Adipocyte (in vitro differentiated cells): ENCODE results near the gene PLSCR5.

Experiments
- DNase-seq: peaks from one replicate; pipeline ENCODE4 v3.0.0-alpha.2; 2015; ENCODE audit warnings: low read depth
- H3K27me3 ChIP-seq: replicated peaks from 2 replicates; pipeline ENCODE4 v1.7.0; 2013; ENCODE audit warnings: mild to moderate bottlenecking, low read length, moderate library complexity; ENCODE audit not compliant: control insufficient read depth, insufficient read depth
- H3K36me3 ChIP-seq: 2 replicates; pipeline ENCODE4 v1.7.0; 2013; ENCODE audit warnings: low read length, mild to moderate bottlenecking, moderate library complexity; ENCODE audit not compliant: control insufficient read depth, insufficient read depth, severe bottlenecking
- H3K4me1 ChIP-seq: 2 replicates; pipeline ENCODE4 v1.7.0; 2013; ENCODE audit warnings: mild to moderate bottlenecking, low read length, moderate library complexity; ENCODE audit not compliant: control insufficient read depth, insufficient read depth
- H3K4me3 ChIP-seq: 2 replicates; pipeline ENCODE4 v1.7.0; 2013; ENCODE audit warnings: mild to moderate bottlenecking, low read length, moderate library complexity
- H3K9ac ChIP-seq: 2 replicates; pipeline ENCODE4 v1.7.0; 2013; ENCODE audit warnings: mild to moderate bottlenecking, low read length, moderate library complexity
- H3K9me3 ChIP-seq: 2 replicates; pipeline ENCODE4 v1.7.0; 2013; ENCODE audit warnings: mild to moderate bottlenecking, low read length, moderate library complexity; ENCODE audit not compliant: control insufficient read depth

PLSCR5 gene

DNA sequence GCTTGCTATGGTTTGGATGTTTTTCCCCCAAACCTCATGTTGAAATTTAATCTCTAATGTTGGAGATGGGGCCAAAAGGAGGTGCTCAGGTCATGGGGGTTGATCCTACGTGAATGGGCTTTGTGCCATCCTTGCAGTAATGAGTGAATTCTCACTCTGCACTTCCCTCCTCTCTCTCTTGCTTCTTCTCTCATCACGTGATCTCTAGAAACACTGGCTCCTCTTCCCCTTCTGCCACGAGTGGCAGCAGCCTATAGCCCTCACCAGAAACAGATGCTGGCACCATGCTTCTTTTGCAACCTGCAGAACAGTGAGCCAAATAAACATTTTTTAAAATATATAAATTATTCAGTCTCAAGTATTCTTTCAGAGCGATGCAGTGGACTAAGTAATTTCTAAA, 47.4 kb downstream of the PLSCR5 start:
- no peak overlapping the region for H3K9ac ChIP-seq
- no peaks in the 10 kb centered on the region for H3K4me1 ChIP-seq
- no peak overlapping the region for H3K4me3 ChIP-seq
- no peaks in the 10 kb centered on the region for H3K9me3 ChIP-seq
- no peak for DNase-seq
- no peaks in the 10 kb centered on the region for H3K36me3 ChIP-seq
- no peaks in the 10 kb centered on the region for H3K27me3 ChIP-seq

DNA sequence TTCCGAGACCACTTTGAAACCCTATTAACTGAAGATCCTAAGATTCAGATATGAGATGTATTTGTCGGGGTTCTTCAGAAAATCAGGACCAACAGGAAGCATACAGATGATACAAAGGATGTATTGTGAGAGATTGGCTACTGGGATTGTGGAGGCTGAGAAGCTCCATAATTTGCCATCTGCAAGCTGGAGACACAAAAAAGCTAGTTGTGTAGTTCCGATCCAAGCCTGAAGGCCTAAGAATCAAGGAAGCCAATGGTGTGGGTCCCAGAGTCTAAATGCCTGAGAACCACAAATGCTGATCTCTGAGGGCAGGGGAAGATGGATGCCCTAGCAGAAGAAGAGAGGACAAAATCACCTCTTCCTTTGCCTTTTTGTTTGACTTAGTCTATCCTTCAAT, 49.8 kb downstream of the PLSCR5 start:
- no peaks in the 10 kb centered on the region for H3K36me3 ChIP-seq
- peaks cover 13% of the 10 kb centered on the region for H3K4me1 ChIP-seq
- no peak overlapping the region for H3K4me3 ChIP-seq
- H3K9ac ChIP-seq = no peak overlapping the region
- DNase-seq = no peak
- no peaks in the 10 kb centered on the region for H3K27me3 ChIP-seq
- no peaks in the 10 kb centered on the region for H3K9me3 ChIP-seq

DNA sequence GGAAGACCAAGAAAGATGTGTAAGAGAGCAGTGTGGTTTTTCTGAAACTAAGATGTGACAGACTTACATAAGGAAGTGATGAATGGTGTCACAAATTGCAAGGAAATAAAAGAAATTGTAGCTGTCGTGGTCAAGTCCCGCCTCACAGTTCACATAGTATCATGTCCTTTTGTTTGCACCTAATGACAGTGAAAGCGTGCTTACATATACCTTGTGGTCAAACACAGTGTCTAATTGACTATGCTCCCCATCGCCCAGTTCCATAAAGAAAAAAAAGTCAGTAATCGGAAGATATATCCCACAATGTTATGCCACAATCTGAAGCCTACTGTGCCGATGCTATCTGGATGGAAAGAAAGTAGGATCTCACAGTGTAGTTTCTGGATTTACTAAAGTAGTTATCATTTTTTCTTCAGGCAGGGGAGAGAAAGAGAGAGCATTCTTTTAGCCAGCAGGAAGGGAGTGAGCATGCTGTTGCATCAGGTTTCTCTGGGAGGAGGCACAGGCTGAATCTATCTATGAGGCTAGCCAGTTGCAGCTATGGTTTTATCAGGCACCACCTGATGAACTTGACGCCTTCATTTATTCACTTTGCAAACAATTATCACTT, 50.9 kb downstream of the PLSCR5 start:
- no peak overlapping the region for H3K9ac ChIP-seq
- no peaks in the 10 kb centered on the region for H3K36me3 ChIP-seq
- no peak overlapping the region for H3K4me3 ChIP-seq
- H3K27me3 ChIP-seq = no peaks in the 10 kb centered on the region
- no peaks in the 10 kb centered on the region for H3K9me3 ChIP-seq
- DNase-seq = peak; percentile 49
- H3K4me1 ChIP-seq = peaks cover 16% of the 10 kb centered on the region

DNA sequence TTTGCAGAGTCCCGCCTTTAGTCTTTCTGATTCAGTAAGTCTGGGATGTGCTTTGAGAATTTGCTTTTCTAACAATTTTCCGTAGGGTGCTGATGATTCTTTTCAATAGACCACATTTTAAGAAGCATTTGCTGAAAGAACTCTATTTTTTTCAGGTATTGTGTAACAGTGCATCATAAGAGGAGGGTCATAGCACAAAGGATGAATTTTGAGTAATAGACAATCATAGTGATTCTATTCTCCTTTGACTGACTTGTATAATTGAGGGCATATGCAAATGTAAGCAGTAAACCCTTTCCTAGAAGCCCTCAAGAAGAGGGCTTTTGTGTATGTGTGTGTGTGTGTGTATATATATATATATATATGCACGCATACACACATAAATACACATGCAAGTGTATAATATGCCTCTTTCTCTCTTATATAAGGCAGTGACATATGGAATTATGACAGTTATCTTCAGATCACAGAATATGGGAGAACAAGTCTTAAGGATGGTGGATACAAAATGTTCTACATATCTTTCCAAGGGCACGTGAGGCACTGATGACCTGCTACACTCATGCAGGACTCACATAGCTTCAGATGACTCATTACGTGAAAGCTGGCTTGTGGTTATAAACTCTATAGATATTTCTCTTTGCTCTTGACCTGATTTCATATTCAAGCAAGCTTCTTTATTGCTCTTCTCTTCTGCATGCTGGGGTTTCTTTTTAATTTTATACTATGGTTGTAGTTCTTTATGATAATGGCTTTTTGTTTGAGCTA, 54.2 kb downstream of the PLSCR5 start:
- Histone ChIP-seq H3K27me3 (no peaks in the 10 kb centered on the region), H3K4me1 (peaks cover 16% of the 10 kb centered on the region), H3K9me3 (no peaks in the 10 kb centered on the region), H3K36me3 (no peaks in the 10 kb centered on the region), H3K9ac (peak overlapping the region; percentile 9), H3K4me3 (no peak overlapping the region)
- peak; percentile 76 for DNase-seq

DNA sequence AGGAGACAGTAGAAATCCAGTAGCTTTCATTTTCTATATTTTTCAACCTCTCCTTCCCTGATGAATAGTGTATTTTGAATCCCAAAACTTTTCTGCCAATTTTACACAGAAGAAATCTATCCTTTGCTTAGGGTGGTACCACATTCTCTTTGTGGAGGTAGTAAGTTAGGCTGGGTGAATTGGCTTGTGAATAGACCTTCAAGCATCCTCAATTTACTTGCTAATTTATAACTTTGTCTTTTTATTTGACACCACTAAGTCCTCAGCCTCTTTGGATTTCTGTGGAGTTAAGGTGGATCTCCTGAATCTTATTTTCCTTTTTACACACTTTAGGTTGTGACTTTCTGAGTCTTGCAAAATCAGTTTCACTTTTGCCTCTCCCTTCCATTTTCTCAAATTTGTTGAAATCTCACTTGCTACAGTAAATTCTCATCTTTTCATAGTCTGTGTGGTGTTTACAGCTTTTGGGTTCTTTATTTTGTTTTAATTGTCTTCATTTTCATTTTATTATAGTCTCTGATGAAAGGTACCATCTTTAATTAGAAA, 55.0 kb downstream of the PLSCR5 start:
- H3K36me3 ChIP-seq = no peaks in the 10 kb centered on the region
- H3K4me1 ChIP-seq = peaks cover 18% of the 10 kb centered on the region
- no peaks in the 10 kb centered on the region for H3K27me3 ChIP-seq
- peak; percentile 35 for DNase-seq
- peak overlapping the region; percentile 25 for H3K4me3 ChIP-seq
- no peaks in the 10 kb centered on the region for H3K9me3 ChIP-seq
- no peak overlapping the region for H3K9ac ChIP-seq

DNA sequence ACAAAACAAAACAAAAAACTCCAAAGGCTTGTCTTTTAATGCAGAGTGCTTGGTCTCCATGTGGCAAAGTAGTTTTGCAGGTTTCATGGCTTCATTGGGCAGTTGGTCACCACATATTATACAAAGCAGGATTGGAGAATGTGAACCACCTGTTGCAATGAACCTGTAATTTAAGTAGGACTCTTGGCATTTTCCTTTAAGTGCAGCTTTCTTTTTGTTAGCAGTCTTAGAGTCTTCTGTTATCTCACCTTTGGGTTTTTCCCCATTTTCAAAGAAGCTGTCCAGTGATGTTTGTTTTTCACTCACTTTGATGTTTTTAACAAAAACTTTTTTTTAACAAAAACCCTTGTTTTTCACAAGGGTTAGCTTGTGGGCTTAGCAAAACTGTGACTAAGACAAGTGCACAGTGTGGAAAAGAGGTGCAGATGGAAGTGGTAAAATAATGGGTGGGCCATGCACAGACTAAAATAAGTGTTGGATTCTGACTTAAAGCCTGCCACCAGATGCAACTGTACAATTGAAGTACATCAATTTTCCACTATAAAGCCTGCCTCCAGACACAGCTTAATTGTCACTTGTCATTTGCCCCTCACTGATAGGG, 57.8 kb downstream of the PLSCR5 start:
- Histone ChIP-seq H3K4me3 (no peak overlapping the region), H3K9ac (no peak overlapping the region), H3K36me3 (no peaks in the 10 kb centered on the region), H3K9me3 (no peaks in the 10 kb centered on the region), H3K4me1 (peaks cover 28% of the 10 kb centered on the region), H3K27me3 (no peaks in the 10 kb centered on the region)
- no peak for DNase-seq

DNA sequence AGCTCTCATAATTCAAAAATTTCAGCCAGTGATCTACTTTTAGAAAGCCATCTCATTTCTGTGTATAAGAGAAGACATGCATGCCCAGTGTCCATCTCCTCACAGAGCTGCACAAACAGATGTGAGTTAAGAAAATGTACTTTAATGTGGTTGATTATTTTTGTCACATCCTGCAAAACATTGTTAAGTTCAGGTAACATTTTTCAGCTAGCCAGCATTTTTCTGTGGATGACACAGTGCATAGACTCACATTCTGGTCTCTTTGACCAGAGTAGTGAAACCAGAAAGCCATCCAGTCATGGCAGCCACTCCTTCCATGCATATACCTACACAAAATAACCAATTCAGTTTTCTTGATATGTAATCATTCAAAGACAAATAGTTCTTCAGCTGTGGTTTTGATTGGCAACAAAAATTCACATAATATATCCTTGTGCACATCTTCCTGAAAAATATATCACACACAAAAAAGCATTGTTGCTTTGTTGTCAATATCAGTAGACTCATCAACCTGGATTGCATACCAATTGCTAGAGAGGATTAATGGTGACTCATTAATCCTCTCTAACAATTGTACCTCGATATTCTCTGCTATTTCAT, 58.7 kb downstream of the PLSCR5 start:
- H3K9me3 ChIP-seq = no peaks in the 10 kb centered on the region
- peaks cover 34% of the 10 kb centered on the region for H3K4me1 ChIP-seq
- H3K4me3 ChIP-seq = no peak overlapping the region
- DNase-seq = no peak
- no peaks in the 10 kb centered on the region for H3K36me3 ChIP-seq
- H3K9ac ChIP-seq = no peak overlapping the region
- H3K27me3 ChIP-seq = no peaks in the 10 kb centered on the region

DNA sequence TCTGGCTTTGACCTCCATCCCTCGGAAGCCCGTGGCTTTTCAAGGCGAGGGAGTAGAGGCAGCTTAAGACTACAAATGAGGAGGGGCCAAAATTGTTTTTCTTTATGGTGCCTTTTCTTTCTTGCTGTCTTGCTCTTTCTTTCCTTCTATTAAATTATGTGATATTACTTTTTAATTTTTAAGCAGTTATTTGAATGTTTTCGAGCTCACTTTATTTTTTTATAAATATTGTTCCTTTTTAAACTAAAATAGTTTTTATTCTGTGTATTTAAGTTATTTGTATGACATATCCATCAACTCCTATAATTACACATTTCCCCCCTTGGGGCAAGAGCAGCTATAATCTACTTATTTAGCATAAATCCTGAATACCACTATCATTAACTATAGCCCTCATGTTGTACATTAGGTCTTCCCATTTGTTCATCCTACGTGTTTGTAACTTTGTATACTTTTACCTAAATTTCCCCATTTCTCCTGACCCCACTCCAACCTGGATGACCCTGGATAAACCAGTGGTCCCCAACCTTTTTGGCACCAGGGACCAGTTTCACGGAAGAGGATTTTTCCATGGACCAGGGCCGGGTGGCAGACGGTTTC, 60.1 kb downstream of the PLSCR5 start:
- H3K4me3 ChIP-seq = peak overlapping the region; percentile 94
- no peaks in the 10 kb centered on the region for H3K9me3 ChIP-seq
- H3K9ac ChIP-seq = peak overlapping the region; percentile 95
- H3K4me1 ChIP-seq = peaks cover 30% of the 10 kb centered on the region
- H3K36me3 ChIP-seq = no peaks in the 10 kb centered on the region
- no peaks in the 10 kb centered on the region for H3K27me3 ChIP-seq
- DNase-seq = no peak

DNA sequence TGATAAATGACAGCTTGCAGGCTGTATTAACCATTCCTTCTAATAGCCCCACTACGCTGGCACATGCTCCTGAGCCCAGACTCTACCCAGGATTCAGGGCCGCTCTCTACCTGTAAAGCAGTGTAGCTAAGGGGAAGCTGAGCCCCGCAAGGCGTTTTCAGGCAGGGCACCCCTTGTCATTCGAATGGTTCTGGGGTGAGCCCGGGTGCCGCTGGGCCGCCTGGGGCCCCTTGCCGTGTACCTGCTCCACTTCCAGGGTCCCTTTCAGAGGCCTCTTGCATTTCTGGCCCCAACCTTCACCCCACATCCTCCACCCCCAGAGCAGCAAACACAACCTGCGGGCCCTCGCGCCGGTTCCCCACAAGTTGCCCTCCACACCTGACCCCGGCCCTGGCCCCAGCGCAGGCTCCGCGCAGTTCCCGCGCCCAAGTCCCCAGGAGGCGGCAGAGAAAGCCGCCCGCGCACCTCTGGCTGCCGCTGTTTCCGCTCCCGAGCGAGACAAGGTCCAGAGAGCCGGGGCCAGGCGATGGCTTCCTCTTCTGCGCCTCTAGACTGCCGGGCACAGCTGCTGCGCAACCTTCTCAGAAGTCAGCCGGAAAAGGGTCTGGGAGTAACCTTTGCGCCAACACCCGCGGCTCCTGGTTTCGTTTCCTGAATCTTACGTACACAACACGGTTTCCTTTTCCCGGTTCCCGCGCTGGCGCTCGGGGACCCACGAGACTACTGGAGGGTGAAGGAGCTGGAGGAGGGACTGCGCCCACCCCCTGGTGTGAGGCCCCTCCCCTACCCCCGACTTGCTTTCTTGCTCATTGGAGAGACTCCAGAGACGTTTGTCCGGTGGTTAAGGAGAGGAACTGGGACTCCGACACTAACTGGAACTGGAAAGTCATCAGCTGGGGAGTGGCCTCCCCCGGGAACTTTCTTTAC, 60.9 kb downstream of the PLSCR5 start, which contains the start of gene PLSCR1:
Gene PLSCR1, minus strand, starts transcription at position 606 of the 927 bp plus-strand sequence. CDS start 8,055 bp downstream, outside the sequence.
- peak; percentile 96 for DNase-seq
- Histone ChIP-seq H3K36me3 (no peaks in the 10 kb centered on the region), H3K9ac (peak within 1 kb of the TSS; percentile 95), H3K27me3 (no peaks in the 10 kb centered on the region), H3K9me3 (no peaks in the 10 kb centered on the region), H3K4me3 (peak within 1 kb of the TSS; percentile 94), H3K4me1 (peaks cover 38% of the 10 kb centered on the region)

DNA sequence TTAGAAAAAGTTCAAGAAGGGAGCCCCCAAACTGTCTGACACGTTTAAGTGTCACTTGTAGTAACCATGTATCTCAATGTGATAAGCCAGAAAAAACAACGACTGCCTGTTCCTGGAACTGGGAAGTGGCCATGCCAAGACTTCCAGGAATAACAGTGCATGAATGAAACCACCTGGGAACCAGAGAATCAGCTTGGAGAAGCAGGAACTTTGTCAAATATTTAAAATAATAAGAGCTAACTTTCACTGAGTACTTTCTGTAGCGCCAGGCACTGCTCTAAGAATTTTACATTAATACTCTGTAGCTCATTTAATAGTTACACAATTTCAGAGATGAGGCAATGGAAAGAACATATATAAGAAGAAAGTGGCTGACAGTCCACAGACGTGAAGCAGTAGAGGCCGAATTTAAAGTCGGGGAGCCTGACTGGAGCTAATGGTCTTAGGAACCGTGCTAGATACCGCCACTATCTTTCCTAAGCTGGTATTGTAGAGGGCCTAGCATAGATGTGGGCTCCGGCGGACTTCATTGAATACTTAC, 61.6 kb downstream of the PLSCR5 start:
- DNase-seq = peak; percentile 77
- Histone ChIP-seq H3K4me1 (peaks cover 39% of the 10 kb centered on the region), H3K36me3 (no peaks in the 10 kb centered on the region), H3K4me3 (peak overlapping the region; percentile 94), H3K9ac (peak overlapping the region; percentile 95), H3K27me3 (no peaks in the 10 kb centered on the region), H3K9me3 (no peaks in the 10 kb centered on the region)
